Adrenal gland (tissue), 12 donors: ENCODE results near the gene RAB26. TPM values are rescaled to one million over a fixed set of nuclear protein-coding genes. Genes with fewer than 3 reads are reported as not detected.

Source experiments
- DNase-seq, 7 donors: peaks; one replicate each; pipeline ENCODE4 v3.0.0-alpha.2; 2019 to 2020
- H3K27ac ChIP-seq, 5 donors: fragments of 200-600 bp; sonication (generic) in 4 of 5; 1 replicate in 3 of 5; 2 replicates in 2 of 5; pipeline versions ENCODE4 v1.5.1 to v1.8.0; 2016 to 2020; ENCODE audit warnings: mild to moderate bottlenecking in 1 of 5
- H3K27me3 ChIP-seq: fragments of 200-600 bp; 2 replicates; pipeline ENCODE4 v1.8.0; 2021
- H3K36me3 ChIP-seq, 2 donors: fragments of 200-600 bp; replicated peaks in 1 of 2; 1 replicate in 1 of 2; 2 replicates in 1 of 2; pipeline versions ENCODE4 v1.5.1 to v1.8.0; 2018 to 2022
- H3K4me1 ChIP-seq, 2 donors: fragments of 200-600 bp; replicated peaks in 1 of 2; 1 replicate in 1 of 2; 2 replicates in 1 of 2; pipeline versions ENCODE4 v1.5.1 to v1.8.0; 2018 to 2021
- H3K4me3 ChIP-seq, 4 donors: fragments of 200-600 bp; sonication (generic) in 3 of 4; one replicate each; pipeline ENCODE4 v1.5.1; 2016 to 2018
- H3K9me3 ChIP-seq, 3 donors: fragments of 200-600 bp; sonication (generic) in 1 of 3; replicated peaks in 1 of 3; 1 replicate in 2 of 3; 2 replicates in 1 of 3; pipeline versions ENCODE4 v1.5.1 to v1.8.0; 2016 to 2021
- CTCF ChIP-seq, 6 experiments: fragments of 450-650 bp in 4 of 6; fragments of 200-600 bp in 2 of 6; sonication (generic) in 1 of 6; IDR thresholded peaks; 1 replicate in 5 of 6; 2 replicates in 1 of 6; pipeline versions ENCODE4 v1.5.1 to v1.8.0; 2016 to 2021; ENCODE audit warnings: antibody characterized with exemption in 6 of 6, mild to moderate bottlenecking in 2 of 6, moderate library complexity in 1 of 6
- POLR2A ChIP-seq, 2 donors: fragments of 450-650 bp; IDR thresholded peaks; one replicate each; pipeline ENCODE4 v1.6.1; 2017; ENCODE audit warnings: antibody characterized with exemption in 2 of 2, mild to moderate bottlenecking in 2 of 2, moderate library complexity in 1 of 2
- WGBS, 4 donors: extraction: QIAGEN DNeasy Blood & Tissue Kit in 2 of 4; methylation state at CpG; one replicate each; pipeline versions ENCODE4 v1.1.5 to v1.1.7; 2013 to 2017; 5-methylcytosine and 5-hydroxymethylcytosine counted together
- intact Hi-C, 2 donors: fragments of 100-400 bp; cut with DNase I; formaldehyde crosslinking; loops; one replicate each; pipeline versions ENCODE4 v1.14.1 to v1.15.0; 2022 to 2023
- polyA plus RNA-seq, 3 donors: library from polyadenylated mRNA; stranded (reverse); fragments of 200-250 nt in 2 of 3; fragments of 350-450 nt in 1 of 3; fragmentation: Illumina TruSeq in 1 of 3; extraction: RNeasy Lipid Tissue Mini Kit (QIAGEN cat#74804) in 1 of 3; gene quantifications; one replicate each; pipeline ENCODE4 v1.2.3, GENCODE V29; 2013 to 2014
- total RNA-seq, 9 donors: library from RNA; depleted of rRNA in 4 of 9; stranded (reverse); fragments of >200 nt in 4 of 9; fragments of 120-200 nt in 1 of 9; fragmentation: NEBNext Ultra II Directional in 1 of 9; extraction: Animal tissue kit (Norgen Biotek cat#: 25700) in 1 of 9; gene quantifications; one replicate each; pipeline versions ENCODE4 v1.1.0 to v1.2.4, GENCODE V29; 2013 to 2023
- donor health status: healthy with polysubstance abuse.
- donor health status: Bipolar disorder and iron deficiency.
- donor health status: DM: yes; HTN: yes; CAD: no.
- donor health status: DM: no; HTN: no; CAD: no.
- donor health status: DM: no; HTN: no; CAD: no.
- donor health status: DM: yes; HTN: yes; CAD: no.

The RAB26 gene
- total and polyA plus RNA-seq, 12 donors, result 0.46 to 23.1 (median 1.8) TPM; not detected in 2

DNA sequence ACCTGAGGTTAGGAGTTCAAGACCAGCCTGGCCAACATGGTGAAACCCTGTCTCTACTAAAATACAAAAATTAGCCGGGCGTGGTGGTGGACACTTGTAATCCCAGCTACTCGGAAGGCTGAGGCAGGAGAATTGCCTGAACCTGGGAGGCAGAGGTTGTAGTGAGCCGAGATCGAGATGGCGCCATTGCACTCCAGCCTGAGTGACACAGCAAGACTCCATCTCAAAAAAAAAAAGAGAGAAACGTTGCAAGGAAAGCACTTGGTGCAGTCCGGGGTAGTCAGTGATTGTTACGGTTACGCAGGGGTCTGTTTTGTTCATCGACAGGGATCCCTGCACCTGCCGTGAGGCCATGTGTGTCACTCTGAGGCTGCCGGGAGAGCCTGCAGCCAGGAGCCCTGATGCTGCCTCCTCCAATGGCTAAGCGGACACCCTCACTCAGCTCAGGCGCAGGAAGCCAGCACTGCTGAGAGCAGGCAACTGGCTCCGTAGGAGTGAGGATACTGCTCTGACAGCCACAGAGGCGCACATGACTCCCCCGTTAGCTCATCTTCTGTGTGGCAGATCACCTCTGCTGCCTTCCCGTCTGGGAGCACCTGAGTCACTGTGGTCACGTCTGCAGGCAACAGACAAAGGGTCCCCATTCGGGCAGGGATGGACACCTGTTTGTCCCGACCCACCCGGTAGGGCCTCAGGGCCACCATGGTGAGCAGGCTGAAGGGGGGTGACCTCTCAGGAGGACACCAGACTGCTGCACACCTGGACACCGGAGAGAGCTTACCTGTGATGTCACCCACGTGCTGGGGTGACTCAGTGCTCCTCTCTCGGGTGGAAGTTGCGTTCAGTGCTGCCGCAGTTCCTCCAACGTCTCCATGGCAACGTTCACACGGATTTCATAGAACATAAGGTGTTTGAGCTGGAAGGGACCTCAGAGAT lies 5.2 kb upstream of the RAB26 start:
- WGBS, 4 donors, result 72 to 78% (median 74%) methylated on average over 18 to 31 of the region's 31 CpGs
- no peaks in the 10 kb centered on the region for H3K36me3 ChIP-seq
- peaks cover 0 to 9% of the 10 kb centered on the region in 2 donors for H3K4me1 ChIP-seq
- no peak overlapping the region for H3K4me3 ChIP-seq
- H3K27ac ChIP-seq, result no peak overlapping the region
- intact Hi-C loops, result no loop called here
- no peak for DNase-seq
- no peaks in the 10 kb centered on the region for H3K27me3 ChIP-seq
- TF ChIP-seq CTCF (IDR thresholded peaks at IDR 0.05) (no peak), POLR2A (IDR thresholded peaks at IDR 0.05) (no peak)
- H3K9me3 ChIP-seq, result no peaks in the 10 kb centered on the region

- Histone ChIP-seq H3K36me3 (no peaks in the 10 kb centered on the region), H3K4me3 (no peak overlapping the region), H3K27ac (no peak overlapping the region), H3K27me3 (no peaks in the 10 kb centered on the region), H3K9me3 (no peaks in the 10 kb centered on the region), H3K4me1 (peaks cover 4 to 15% of the 10 kb centered on the region in 2 donors)
- no peak for DNase-seq
- intact Hi-C loops, result no loop called here
- TF ChIP-seq POLR2A (IDR thresholded peaks at IDR 0.05) (no peak), CTCF (IDR thresholded peaks at IDR 0.05) (no peak)
- 80 to 90% (median 86%) methylated on average over 2 to 17 of the region's 17 CpGs for WGBS, 4 donors
These were observed 4.4 kb upstream of the RAB26 start for GRCh38 chr16:2143878-2144485.

DNA sequence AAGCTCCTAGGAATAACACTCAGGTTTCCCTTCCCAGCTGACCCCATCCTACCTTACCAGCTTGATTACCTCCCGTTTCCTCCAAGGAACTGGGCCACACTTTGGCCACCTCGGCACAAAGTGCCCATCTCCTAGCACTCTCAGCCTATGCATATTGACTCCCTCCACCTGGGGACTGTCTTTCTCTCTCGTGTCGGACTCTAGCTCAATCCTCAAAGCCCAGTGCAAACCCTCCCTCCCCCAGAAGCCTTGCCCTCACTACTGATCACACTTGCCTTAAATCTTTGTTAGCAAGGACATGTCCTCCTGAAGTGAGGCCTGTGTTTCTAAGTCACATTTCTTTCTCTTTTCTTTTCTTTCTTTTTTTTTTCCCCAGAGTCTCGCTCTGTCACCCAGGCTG lies 2.6 kb upstream of the RAB26 start:
- WGBS, 4 donors, result 79 to 90% (median 85%) methylated on average over 5 of the region's 5 CpGs
- H3K4me3 ChIP-seq, result no peak overlapping the region
- intact Hi-C loops, result loop anchor here in 1 of 2 donors (5.0 kb wide), 1 partner anchor 124 kb away; no protein-coding TSS in a partner anchor
- no peak overlapping the region for H3K27ac ChIP-seq
- no peak for TF ChIP-seq CTCF (IDR thresholded peaks at IDR 0.05)
- no peak for TF ChIP-seq POLR2A (IDR thresholded peaks at IDR 0.05)
- H3K27me3 ChIP-seq, result no peaks in the 10 kb centered on the region
- no peak for DNase-seq
- peaks cover 5 to 17% of the 10 kb centered on the region in 2 donors for H3K4me1 ChIP-seq
- H3K9me3 ChIP-seq, result no peaks in the 10 kb centered on the region
- H3K36me3 ChIP-seq, result no peaks in the 10 kb centered on the region

- no peak for DNase-seq
- H3K4me1 ChIP-seq, result peaks cover 5 to 28% of the 10 kb centered on the region in 2 donors
- no peak overlapping the region for H3K4me3 ChIP-seq
- intact Hi-C loops, result loop anchor here in 1 of 2 donors (5.0 kb wide), 1 partner anchor 125 kb away; no protein-coding TSS in a partner anchor
- H3K36me3 ChIP-seq, result no peaks in the 10 kb centered on the region
- H3K27me3 ChIP-seq, result no peaks in the 10 kb centered on the region
- WGBS, 4 donors, result 33 to 80% (median 66%) methylated on average over 1 to 6 of the region's 6 CpGs
- H3K9me3 ChIP-seq, result no peaks in the 10 kb centered on the region
- peak overlapping the region in 2 of 5 donors; percentile 77 to 79 for H3K27ac ChIP-seq
- TF ChIP-seq POLR2A (IDR thresholded peaks at IDR 0.05) (no peak), CTCF (IDR thresholded peaks at IDR 0.05) (no peak)
These were observed 1.0 kb upstream of the RAB26 start for GRCh38 chr16:2147378-2147777.
